HG03066 (cell line): ENCODE measurements around the gene UGT1A6.

Source experiments
- ATAC-seq: cut with Tn5 transposase; IDR thresholded peaks from one replicate; pipeline ENCODE4 v1.9.1; 2021; ENCODE audit warnings: low read depth; ENCODE audit not compliant: unreplicated experiment

Gene UGT1A6

DNA sequence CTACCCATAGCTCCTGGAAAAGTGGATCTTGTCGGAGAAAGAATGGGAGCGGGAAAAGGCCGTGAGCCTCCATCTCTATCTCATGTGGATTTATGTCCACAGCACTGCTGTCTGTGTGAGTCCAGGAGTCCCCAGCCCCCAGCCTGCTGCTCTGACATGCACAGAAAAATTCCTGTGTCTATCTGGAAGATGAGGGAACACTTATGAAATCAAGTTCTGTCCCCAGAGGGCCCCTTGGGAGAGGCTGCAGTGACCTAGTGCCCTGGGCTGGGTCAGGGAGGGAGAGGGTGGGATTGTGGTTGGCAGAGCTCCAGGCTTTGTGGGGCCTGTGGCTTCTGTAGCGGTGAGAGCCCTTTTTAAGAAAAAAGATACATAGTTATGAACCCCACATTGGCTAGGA lies 124.1 kb downstream of the UGT1A6 start:
- no peak for ATAC-seq

DNA sequence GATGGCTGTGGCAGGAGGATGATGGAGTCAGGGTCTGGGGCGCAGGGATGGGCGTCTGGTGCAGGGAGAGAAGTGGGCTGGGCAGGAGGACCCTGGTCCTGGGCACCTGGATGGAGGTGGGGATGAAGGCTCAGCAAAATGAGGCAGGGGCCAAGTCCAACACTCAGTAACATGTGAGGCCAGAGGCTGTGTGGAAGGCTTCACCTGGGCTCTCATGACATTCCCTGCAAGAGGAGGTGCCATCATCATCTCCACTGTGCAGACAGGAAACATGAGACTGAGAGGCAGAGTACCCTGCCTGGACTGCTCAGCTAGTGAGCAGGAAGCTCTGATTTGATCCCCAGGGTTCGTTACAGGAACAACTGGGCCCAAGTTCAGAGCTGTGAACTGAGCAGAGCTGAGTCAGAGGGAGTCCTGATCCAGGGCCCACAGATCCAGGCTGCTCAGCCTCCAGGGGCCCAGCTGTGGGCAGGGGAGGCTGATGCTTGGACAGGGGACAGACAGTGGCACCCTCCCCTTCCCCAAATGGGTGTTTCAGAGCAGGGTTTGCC lies 124.7 kb downstream of the UGT1A6 start:
- no peak for ATAC-seq

DNA sequence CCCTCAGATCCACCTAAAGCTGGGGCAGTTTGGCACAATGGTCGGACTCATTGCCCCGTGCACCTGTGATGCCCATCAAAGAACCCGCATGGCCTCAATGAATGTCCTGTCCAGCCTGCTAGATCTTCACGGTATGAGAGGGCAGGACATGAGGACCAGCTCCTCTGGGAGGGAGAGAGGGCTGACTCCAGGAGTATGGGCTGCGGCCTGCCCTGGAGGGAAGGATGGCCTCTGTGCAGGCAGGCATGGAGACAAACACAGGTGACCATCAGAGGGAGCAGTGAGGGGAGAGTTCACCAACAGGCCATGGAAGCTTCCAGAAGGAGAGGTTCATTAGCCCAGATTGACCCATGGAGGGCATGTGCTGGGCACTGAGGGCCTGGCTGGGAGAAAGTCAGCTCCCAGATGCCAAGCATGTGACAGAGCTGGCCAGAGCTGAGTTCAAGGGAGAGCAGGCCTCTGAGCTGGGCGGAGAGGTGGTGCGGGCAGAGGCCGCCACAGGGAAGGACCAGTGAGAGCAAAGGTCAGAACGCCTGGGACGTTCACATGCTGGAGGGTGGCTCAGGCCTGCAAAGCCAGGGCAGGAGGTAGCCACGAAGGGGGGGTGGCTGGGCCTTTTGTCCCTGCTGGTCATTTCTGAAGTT lies 125.4 kb downstream of the UGT1A6 start:
- no peak for ATAC-seq

DNA sequence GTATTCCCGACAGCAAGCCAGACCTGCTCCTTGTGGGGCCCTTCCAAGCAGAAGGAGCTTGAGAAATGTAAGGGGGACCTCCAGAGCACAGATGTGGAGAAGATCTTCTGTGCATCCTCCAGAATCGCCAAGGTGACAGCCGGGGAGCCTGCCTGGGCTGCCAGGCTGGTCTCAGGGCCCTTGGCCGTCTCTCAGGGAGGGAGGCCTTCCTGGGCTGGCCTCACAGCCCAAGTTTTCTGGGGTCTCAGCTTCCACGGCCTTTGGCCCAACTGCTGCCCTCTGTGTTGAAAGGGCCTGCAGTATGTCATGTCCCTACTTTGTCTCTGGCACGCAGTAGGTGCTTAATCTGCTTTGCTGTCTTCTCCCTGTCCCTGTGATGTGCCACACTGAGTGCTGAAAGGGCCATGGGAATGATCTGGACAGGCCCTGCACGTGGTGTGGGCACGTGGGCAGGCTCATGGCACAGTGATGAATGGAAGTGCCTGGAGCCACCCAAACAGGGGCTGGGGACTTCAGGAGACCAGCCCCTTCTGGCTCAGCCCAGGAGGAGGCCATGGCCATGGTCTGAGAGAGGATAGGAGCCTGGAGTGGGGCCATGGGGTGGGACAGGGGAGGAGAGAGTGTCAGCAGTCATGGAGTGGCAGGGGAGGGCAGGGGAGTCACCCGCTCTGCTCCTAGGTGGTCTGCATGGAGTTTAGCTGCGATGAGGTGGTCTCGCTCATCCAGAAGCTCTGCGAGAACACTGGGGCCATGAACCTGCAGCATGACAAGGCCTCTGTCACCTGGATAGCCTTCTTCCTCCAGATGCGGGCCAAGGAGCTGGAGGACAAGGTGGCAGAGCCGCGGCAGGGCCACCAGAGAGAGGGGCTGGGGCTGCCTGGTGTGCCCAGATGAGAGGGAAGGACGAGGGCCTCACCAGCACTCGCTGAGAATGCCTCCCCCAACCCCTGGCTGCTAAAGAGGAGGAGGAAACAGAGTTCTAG lies 126.2 kb downstream of the UGT1A6 start:
- no peak for ATAC-seq

DNA sequence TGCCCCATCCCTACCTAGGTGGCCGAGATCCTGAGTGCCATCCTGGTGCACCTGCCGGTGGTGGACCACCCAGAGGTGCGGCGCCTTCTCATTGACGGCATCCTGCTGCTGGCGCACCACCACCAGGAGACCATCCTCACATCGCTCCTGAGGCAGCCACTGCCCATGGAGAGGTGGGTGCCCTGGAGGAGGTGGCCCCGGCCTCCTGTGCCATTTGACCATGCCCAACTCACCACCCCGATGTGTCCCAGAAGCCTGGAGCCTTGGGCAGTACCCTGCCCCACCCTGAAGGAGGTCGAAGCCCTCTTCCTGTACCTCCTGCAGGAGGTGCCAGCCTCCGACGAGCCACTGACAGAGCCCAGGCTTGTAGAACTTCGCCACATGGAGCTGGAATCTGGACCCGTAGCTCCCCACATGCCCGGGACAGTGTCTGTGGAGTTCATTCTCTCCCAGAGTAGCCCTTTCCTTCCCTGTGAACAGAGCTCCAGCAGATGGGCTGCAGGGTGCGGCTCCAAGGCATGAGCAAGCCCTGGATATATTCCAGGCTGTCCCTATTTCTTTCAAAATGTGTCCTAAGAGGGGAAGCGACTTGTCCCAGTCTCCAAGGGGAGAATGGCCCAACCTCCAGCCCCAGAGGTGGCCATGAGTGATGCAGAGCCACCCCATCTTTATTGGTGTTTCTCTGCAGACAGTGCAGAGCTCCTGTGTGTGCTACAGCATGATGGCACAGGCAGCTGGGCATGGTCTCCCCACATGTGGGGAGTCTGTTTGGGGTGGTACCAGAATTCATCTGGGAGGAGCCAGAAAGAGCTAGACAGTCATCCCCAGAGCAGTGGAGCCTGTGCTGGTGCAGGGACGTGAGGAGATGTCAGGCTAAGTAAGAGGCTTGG lies 127.4 kb downstream of the UGT1A6 start:
- no peak for ATAC-seq

DNA sequence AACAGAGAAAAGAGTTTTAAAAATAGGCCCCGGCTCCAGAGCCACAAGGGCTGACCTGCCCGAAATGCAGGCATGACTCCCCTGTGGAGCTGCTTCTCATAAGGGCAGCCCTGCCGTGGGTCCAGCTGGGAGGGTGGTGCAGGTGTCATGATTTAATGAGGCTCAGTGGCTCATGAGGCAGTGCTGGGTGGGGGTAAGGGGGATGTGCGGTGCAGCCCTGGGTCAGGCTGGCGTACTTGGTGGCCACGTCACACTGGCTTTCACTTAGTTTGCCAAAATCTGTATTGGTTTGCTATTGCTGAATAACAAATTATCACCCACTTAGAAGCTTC lies 128.1 kb downstream of the UGT1A6 start:
- no peak for ATAC-seq

DNA sequence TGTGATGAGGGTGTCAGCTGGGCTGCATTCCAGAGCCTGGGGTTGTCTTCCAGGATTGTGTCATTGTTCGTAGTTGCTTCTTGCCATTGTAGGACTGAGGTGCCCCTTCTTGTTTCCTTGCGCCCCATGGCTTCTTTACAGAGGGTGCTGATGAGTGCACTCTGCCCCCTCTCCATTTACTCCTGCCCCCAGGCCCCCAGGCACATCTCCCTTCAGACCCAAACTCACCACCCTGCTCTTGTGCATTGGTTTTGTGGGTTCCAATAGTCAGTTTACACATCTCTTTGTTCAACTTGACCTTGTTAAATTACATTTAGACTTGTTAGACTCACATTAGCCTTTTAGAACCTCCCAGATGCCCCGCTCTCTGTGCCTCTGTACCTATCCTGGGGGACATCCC lies 128.5 kb downstream of the UGT1A6 start:
- no peak for ATAC-seq

DNA sequence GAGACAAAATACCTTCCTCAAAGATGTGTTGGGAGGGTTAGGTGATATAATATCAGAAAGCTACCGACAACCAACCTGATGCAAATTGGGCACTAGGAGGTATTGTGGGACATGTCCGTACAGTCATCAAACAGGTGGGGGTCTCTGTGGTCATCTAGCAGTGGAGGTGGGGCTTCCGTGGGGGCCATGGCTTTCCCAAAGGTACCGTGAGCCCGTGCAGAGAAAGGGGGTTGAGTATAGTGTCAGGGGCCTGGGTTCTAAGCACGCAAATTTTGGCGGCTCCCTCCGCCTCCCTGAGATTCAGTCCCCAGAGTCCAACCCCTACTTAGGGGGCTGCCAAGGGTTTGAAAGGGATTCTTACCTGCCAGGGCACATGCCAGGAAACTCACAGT lies 129.0 kb downstream of the UGT1A6 start:
- ATAC-seq = no peak

DNA sequence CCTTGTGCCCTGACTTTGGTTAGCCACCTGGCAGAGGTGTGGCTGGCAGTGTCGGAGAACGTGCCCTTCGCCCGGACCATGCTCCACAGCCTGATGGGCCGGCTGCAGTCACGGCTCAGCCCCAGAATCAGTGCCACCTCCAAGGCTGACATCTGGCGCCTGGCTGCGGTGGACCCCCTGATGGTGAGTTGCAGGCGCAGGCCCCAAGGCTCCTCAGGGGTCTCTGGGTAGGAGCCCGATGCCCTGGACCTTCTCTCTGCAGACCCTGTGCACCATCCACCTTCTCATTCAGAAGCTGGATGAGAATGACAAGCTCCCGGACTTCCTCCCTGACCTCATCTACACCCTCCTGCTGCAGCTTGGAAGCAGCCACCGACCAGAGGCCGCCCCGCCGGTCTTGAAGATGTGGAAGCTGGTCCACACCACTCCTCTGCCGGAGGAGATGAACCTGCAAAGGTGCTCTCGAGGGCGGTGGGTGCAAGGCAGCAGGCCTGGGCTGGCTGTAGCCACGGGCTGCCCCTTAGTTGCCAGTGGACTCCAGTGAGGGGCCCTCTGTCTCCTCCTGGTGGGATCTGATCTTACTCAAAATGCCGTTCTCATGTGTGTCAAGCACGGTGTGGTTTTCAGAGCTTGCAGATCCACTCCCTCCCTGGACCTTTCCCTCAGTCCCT lies 129.5 kb downstream of the UGT1A6 start:
- no peak for ATAC-seq
